ENCODE data around the gene CFAP300. TPM values are rescaled to one million over a fixed set of nuclear protein-coding genes. Genes with fewer than 3 reads are reported as not detected.
A peak's percentile ranks its signal among the peaks of the same experiment; 100 is the strongest.

The CFAP300 gene
- 1.5 TPM for polyA plus RNA-seq (ENCODE audit: insufficient read length)

DNA sequence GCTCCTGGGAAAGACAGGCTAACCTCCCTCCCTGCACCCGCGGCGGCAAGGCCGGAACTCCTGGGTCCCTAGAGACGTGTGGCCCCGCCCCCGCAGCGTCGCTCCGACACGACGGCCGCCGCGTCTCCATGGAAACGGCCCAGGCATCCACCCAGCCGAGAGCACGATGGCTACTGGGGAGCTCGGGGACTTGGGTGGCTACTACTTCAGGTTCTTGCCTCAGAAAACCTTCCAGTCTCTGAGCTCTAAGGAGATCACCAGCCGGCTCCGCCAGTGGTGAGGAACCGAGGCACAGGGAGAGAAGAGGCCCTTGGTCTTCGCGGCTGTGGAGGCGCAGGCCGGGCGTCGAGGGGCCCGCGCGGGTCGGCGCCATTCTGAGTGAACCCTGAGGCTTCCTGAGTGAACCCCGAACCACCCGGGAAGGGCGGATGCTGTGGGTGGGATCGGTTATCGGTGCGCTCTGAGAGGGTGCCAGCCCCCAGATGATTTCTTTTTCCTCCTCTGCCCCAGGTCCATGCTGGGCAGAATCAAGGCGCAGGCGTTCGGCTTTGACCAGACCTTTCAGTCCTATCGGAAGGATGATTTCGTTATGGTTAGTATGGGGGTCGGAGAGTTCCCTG is at the start of gene CFAP300:
TSS of gene CFAP300 (plus strand) at position 133 of the 620 bp plus-strand sequence. CDS start at position 167, 34 bp downstream.
- DNase-seq (ENCODE audit: low read depth), result peak; percentile 56

DNA sequence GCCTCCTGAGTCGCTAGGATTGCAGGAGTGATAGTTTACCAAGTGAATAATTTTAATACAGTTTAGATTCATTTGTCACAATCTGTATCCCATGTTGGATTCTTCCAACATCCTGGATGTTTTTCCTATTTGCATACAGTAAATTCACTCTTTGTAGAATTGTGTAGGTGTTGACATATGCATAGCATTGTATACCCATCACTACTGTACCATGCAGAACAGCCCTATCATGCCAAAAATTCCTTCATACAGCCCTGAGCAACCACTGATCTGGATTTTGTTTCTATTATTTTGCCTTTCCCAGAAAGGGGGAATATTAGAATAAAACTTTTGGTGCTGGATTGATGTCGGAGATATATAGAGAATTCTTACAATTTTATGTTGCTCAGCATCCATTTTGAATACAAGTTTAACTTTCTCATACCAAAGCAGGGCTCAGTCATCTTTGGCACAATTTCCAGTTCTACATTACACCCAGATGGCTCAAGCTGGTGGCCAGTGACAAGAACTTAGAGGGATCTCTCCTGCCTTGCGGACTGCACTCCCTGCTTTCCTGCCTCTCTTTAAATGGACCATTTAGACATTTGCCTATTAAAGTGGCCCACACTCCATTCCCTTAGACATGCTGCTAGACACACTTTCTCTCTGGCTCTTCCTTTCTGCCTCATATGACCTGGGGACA is 45.4 kb upstream of the CFAP300 start:
- DNase-seq (ENCODE audit: low read depth), result no peak

DNA sequence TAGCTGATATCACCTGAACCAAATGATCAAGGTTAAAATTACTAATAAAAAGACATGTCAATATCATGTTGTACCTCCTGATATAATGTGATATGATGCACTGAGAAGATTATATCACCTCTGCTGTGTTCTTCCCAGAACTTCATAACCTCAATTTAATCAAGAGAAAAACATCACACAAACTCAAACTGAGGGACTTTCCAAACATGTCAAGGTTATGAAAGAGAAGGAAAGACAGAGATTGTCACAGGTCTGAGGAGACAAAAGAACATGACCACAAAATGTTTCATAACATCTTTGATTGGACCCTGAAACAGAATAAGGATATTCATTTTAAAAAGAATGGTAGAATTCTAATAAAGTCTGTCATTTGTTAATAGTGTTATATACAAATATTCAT is 43.0 kb upstream of the CFAP300 start:
- DNase-seq (ENCODE audit: low read depth), result no peak

DNA sequence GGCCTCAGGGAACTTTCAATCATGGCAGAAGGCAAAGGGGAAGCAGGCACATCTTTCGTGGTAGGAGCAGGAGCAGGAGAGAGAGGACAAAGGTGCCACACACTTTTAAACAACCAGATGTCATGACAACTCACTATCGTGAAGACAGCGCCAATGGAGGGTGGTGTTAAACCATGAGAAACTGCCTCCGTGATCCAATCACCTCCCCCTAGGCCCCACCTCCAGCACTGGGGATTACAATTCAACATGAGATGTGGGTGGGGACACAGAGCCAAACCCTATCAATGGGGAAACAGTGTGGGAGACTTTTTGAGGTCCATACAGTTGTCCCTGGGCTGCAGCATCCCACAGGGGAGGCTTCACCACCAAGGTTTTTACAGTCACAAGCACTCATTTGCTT is 41.9 kb upstream of the CFAP300 start:
- DNase-seq (ENCODE audit: low read depth), result no peak

DNA sequence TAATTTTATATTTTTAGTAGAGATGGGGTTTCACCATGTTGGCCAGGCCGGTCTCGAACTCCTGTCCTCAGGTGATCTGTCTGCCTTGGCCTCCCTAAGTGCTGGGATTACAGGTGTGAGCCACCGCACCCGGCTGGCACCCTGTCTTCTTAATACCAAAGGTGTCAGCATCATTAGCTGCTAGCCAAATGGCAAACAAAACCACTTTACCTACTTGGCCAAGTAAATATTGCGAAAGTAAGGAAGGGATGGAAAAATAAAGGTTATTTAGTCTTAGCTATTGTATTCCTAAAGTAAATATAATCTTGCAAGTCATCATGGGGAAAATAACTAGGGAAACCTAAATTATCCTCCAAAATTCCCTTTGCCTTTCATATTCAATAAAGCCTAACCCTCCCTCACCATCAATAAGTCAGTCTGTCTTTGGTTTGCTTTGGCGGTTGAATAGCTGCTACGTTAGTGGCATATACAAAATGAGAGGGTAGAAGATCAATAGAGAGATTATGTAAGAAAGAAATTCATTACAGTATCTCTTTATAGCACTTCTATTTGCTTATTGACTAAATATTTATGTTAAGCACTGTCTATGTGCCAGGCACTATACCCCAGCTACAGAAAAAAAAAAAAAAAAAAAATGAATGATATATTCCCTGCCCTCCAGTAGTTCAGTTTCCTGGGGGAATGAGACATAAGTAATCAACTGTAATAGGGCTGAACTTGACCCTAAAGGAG is 40.2 kb upstream of the CFAP300 start:
- DNase-seq (ENCODE audit: low read depth), result no peak

DNA sequence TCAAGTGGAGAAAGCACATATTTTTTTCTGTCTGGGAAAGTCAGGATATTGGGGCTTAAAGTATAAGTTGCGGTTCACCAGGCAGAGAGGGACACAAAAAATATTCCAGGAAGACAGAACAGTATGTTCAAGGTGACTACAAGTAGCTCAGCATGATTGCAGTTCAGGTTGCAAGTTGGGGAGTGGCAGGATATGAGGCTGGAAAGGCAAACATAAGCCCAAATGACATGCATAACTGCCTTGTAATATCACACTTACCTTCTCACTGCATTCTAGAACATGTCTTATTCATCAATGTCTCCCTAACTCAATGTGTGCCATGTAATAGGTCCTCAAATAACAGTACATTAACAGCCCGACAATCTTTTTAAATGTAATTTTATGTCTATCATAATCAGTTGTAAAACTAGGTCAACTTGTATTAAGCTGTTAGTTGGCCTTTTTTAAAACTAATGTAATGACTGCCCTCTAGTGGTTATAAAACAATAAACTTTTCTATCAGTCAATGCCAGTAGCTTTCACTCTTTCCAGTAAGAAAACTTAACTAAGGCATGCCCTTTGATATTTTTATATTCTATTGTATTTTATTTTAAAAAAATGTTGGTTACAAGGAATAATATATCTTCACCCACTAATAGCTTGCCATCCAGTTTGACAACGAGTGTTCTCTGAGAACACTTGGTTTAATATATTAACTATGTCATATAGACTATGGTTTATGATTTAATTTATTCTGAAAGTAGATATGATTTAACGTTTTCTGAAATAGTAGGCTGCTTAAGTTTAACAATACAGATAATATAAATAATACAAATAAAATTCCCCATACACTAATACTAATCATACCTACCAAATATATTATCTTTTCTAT is 39.4 kb upstream of the CFAP300 start:
- DNase-seq (ENCODE audit: low read depth), result peak; percentile 31

DNA sequence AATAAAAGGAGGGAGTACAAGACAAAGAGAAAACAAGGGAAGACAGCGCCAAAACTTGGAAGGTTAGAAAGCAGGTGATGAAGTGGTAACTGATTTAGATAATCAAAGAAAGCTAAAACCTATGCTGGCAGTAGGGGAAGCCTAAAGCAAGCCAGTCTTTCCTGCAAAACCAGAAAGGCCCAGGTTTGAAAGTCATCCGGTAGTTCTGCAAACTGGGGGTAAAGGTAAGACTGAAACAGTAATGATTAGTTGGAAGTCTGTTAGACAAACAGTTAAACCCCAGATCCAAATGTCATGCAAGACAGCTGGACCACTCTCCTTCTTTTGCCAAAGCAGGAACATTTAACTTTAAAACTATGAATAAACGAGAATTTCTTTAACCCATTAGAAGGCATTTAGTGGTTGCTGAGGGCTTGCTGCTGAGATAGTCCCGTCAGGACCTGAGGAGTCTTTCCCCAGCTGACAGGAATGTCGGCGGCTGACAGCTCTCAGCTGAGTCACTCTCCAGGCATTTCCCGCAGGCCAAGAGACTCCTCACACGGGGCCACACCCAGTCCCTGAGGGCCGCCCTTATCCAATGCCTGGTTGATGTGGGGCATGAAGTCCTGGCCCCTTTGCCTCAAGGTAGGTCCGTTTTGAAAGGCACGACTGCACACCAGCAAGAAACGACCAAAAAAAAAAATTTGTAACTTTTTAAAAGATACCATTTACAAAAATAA is 36.3 kb upstream of the CFAP300 start:
- DNase-seq (ENCODE audit: low read depth), result no peak

DNA sequence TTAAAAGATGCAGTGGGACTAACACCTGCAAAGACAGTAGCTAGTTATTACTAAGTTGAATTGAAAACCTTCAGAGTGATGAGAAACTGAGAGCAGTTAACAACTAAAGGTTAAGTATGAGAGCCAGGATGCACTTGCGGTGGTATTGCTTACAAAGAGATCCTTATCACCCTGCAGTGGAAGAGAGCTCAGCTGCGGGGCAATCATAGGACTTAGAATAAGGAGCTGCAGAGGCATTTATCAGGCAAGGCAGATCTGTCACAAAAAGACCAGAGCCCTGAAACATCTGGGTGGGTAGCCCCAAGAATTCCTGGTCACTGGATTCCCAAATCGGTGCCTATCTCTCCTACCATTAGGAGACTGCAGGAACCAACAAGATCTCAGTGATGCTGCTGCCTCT is 34.3 kb upstream of the CFAP300 start:
- no peak for DNase-seq (ENCODE audit: low read depth)

DNA sequence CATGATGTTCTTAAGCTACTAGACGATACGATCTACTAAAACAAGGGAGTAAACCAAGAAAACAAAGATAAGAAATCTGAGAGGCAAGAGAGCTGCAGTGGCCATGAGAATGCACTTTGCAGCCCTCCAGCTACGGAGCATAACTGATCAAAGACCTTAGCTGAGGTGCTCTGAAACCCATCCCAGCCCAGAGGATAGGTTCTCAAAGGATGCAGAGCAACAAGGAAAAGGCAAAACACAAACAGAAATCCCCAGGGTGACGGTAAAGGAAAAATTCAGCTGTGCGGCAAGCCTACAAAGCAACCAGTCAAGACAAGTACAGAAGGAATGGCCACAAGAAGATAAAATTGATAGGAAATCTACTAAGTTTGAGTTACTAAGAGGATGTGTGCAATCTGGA is 32.5 kb upstream of the CFAP300 start:
- DNase-seq (ENCODE audit: low read depth), result no peak

DNA sequence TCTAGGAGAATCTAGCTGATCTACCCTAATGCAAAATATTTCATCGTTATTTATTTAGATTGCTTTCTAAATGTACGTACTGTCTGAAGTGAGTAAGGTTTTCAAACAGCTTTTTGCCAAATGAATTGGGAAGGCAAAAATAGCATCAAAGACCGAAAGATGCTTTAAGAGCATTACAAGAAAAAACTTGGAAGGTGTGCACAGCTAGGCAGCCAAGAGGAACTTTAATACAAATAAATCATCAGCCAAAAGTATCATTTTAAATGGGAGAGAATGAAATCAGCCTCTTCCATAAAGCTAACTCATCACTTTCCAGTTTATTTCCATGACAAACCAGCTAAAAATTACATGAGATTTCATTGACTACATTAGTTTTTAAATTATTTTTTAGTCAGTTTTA is 30.2 kb upstream of the CFAP300 start:
- DNase-seq (ENCODE audit: low read depth), result peak; percentile 28

DNA sequence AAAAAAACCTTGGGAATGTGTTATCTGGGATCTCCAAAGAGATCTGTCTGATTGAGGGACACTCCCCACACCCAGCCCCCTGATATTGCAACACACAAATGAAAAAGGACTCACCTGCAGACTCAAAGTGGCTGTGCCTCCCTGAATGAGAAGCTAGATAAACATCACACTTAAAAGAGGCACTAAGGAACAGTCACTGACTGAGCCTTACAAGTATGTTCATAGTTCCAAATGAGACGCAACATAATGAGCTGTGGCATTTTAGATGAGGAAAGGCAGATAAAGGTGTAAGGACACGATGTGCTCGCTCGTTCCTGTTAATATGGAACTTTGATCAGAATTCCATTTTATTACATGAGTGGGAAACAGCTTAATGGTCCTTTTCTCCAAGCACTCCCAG is 21.0 kb upstream of the CFAP300 start:
- no peak for DNase-seq (ENCODE audit: low read depth)

DNA sequence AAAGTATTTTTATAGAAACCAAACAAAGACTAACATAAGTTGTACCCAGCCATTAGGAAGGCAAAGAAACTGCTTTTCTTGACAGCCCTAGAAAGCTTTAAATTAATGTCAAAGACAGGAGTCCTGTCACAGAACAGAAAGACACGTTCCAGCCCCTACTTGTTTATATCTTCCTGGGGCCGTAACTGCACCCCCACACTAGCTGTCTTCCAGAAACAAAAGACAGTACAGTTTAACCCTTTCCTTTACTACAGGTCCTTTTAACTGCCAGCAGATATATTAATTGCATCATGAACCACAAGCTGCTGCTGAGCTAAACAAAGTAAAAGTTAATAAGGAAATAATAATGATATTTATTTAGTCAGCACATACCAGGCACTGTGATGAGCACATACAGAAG is 20.3 kb upstream of the CFAP300 start:
- no peak for DNase-seq (ENCODE audit: low read depth)

DNA sequence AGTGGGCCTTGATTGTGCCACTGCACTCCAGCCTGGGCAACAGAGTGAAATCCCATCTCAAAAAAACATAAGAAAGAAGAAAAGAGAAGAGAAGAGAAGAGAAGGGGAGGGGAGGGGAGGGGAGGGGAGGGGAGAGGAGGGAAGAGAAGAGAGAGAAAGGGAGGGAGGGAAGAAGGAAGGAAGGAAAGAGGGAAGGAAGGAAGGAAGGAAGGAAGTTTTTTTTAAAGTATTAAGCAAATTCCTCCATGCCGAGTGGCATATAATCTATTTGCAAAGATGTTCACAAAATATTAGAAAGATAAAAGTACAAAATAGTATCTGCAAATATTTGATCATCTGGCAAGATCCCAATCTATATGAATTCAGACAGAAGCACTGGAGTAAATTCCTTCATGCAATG is 10.5 kb upstream of the CFAP300 start:
- DNase-seq (ENCODE audit: low read depth), result no peak

DNA sequence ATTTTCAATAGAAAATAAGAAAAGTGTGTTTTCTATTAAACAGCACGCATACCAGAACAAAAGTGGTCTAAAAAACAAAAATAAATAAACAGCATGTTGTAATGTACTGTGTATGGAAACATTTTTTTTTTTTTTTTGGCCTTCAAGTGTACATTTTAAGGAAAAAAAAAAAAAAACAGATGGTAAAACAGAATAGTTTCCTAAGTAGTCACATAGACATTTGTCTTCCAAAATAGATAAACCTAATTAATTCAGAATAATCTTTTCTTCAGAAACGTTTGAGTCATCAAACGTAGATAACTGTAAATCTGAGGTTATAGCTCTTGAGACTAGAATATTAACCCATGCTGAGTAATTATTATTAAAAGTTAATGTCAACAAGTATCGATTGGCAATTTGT is 396 bp upstream of the CFAP300 start:
- DNase-seq (ENCODE audit: low read depth), result peak; percentile 9

DNA sequence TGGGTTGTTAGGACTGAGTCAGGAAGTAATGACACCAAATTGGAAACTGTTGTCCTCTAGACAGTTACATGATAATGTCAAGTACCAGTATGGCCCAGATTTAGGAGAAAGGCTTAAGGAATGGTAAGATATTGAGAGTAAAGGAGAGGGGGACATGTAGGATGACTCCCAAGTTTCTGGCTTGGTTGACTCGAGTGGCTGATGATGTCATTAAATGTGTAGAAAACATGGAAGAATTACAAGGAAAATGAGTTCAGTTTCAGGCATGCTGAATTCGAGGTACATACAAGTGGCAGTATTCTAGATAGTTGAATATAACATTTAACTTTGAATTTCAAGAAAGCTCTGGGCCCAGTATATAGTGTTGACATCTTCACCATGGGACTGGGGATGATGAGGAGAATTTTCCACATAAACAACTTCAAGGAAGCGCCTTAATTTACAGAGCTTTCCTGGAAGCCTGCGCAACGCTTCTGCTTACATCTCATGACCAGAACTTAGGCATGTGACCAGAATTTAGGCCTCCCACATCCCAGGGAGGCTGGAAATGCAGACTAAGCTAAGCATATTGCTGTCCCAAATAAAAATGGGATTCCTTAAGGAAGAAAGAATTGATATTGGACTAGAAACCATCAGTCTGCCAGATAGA is 3.8 kb downstream of the CFAP300 start:
- DNase-seq (ENCODE audit: low read depth), result no peak

DNA sequence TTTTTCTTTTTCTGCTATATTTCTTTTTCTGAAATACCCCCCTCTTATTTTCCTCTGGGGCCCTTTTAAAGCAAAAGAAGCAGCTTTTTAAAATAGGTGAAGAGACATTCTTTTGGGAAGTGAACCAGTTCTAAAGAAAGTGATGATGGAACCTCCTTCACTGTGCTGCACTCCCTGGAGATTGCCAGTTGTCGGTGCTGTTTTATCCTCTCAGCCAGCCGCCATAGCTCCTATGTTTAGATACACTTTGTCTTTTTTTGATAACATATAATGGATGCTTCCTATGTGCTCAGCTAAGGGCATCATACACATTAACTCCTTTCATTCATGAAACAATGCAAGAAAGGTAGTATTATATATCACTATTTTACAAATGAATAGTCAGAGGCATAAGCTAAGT is 14.0 kb downstream of the CFAP300 start:
- no peak for DNase-seq (ENCODE audit: low read depth)

DNA sequence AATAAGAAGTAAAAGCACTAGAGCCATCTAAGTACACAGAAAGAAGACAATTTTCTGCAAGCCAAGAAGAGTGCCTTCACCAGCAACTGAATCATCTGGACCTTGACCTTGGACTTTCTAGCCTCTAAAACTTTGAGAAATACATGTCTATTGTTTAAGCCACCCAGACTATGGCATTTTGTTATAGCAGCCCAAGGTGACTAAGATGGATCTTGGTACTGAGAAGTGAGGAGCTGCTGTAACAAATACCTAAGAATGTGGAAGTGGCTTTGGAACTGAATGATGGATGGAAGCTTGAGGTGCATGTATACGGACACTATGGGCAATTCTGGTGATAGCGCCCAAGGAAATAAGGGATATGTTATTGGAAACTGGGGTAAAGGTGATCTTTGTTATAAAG is 14.9 kb downstream of the CFAP300 start:
- DNase-seq (ENCODE audit: low read depth), result no peak

DNA sequence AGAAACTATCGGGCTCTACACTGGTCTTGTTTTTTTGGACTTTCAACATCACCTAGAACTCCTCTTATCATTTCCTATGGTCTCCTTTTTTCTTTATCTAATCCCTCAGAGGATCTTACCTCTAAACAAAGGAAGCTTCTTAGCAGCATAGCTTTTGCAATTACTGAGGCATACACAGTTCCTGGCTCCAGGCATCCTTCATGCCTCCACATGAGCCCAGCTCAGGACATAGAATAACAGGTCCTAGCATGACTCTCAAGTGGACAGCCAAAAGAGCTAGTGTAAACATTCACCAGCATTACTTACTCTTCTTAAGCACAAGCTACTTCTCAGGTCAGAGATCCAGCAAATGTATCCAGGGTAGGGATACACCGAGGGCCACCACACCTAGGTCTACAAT is 17.1 kb downstream of the CFAP300 start:
- no peak for DNase-seq (ENCODE audit: low read depth)

DNA sequence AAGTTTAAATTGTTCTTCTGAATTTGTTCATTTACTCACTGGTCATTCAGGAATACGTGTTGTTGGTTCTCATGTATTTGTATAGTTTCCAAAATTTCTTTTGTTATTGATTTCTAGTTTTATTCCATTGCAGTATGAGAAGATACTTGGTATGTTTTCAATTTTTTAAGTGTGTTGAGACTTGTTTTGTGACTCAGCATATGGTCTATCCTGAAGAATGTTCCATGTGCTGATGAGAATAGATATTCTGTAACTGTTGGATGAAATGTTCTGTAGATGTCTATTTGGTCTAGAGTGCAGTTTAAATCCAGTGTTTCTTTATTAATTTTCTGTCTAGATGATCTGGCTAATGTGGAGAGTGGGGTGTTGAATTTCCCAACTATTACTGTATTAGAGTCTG is 23.5 kb downstream of the CFAP300 start:
- DNase-seq (ENCODE audit: low read depth), result no peak

DNA sequence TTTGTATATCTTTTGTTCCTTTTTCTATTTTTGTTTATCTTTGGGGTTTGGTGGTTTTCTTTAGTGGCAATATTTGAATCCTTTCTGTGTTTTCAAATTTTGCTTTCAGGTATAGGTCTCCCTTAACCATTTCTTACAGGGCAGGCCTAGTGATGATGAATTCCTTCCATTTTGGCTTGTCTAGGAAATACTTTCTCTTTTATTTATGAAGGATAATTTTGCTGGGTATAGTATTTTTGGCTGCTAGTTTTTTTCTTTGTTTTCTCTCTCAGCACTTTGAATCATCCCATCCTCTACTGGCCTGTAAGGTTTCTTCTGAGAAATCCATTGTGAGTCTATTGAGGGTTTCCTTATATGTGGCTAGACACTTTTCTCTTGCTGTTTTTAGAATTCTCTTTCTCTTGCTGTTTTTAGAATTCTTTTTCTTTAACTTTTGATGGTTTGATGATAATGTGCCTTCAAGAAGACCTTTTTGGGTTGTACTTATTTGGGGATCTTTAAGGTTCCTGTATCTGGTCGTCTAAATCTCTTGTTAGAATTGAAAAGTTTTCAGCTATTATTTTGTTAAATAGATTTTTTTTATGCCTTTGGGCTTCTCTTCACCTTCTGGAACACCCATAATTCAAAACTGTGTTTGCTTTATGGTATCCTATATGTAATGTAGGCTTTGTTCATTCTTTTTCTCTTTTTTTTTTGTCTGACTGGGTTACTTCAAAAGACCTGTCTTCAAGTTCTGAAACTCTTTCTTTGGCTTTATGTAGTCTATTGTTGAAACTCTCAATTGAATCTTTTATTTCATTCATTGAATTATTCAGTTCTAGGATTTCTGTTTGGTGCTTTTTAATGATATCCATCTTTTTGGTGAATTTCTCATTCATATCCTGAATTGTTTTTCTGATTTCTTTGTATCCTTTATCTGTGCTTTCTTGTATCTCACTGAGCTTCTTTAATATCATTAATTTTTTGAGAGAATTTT is 24.5 kb downstream of the CFAP300 start:
- DNase-seq (ENCODE audit: low read depth), result no peak
